Fibroblast of skin of back (primary cell): ENCODE results near the gene LCE3B. TPM values are rescaled to one million over a fixed set of nuclear protein-coding genes. Genes with fewer than 3 reads are reported as not detected.
A peak's percentile ranks its signal among the peaks of the same experiment; 100 is the strongest.
"Not testable (repeated sequence)": the region's sequence is repeated elsewhere in the genome, so short reads cannot be mapped to it uniquely, and the experiment has no call there.

Experiments used
- DNase-seq: peaks from one replicate; pipeline ENCODE4 v3.0.0-alpha.2; 2013
- polyA plus RNA-seq, 2 experiments: library from polyadenylated mRNA; unstranded; fragments of 120-200 nt; gene quantifications; one replicate each; pipeline ENCODE4 v1.2.1, GENCODE V29; 2013; ENCODE audit not compliant: insufficient read length in 2 of 2

Gene LCE3B, protein sequence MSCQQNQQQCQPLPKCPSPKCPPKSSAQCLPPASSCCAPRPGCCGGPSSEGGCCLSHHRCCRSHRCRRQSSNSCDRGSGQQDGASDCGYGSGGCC
- polyA plus RNA-seq (2013, experiment 1 of 2; ENCODE audit: insufficient read length): not detected
- not detected for polyA plus RNA-seq (2013, experiment 2 of 2; ENCODE audit: insufficient read length)

DNA sequence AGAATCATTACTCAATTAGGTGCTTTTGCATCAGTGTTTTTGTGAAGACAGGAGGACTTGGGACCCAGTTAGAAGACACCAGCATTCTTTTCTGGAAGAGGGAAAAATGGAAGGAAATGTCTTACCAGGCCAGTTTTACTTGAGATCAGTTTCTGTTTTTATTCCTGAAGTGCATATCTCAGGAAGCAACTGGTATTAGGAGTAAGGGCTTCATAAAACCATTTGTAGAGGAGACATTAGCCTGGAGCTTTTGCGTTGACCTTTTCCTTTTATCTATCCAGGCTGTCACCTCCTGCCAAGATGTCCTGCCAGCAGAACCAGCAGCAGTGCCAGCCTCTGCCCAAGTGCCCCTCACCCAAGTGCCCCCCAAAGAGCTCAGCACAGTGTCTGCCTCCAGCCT lies at the start of gene LCE3B:
Gene LCE3B (plus strand): TSS at position 301 of the 400 bp plus-strand sequence. CDS start 0 bp downstream, at position 301.
- DNase-seq: no peak

GRCh38 chr1:152565115-152565514 lies 48.5 kb upstream of the LCE3B start:
- no peak for DNase-seq

- DNase-seq: no peak
These were observed 47.9 kb upstream of the LCE3B start for GRCh38 chr1:152565535-152566215.

GRCh38 chr1:152566681-152567080 lies 46.9 kb upstream of the LCE3B start, which contains the start of gene LCE3E:
Gene LCE3E (minus strand): TSS chr1:152566780. CDS start chr1:152566208, 572 bp downstream.
- DNase-seq: no peak

GRCh38 chr1:152577168-152577567 lies 36.4 kb upstream of the LCE3B start:
- no peak for DNase-seq

DNA sequence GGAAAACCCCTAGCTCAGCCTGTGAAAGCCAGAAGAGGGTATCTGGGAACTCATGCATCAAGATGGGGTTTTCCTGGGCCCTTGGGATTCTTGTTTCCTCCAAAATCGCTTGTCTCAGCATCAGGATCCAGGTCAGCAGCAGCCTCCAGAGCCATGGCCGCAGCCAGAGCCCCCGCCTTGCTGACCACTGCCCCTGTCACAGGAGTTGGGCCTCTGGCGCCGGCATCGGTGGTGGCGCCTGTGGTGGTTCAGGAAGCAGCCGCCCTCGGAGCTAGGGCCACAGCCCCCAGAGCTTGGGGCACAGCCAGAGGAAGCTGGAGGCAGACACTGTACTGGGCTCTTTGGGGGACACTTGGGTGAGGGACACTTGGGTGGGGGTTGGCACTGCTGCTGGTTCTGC lies 34.1 kb upstream of the LCE3B start:
- DNase-seq: not testable (repeated sequence)

- DNase-seq: no peak
These were observed 33.2 kb upstream of the LCE3B start, which contains the start of gene LCE3D for GRCh38 chr1:152580433-152580832. Gene LCE3D (minus strand): TSS chr1:152580516. CDS start chr1:152579936, 580 bp downstream.

DNA sequence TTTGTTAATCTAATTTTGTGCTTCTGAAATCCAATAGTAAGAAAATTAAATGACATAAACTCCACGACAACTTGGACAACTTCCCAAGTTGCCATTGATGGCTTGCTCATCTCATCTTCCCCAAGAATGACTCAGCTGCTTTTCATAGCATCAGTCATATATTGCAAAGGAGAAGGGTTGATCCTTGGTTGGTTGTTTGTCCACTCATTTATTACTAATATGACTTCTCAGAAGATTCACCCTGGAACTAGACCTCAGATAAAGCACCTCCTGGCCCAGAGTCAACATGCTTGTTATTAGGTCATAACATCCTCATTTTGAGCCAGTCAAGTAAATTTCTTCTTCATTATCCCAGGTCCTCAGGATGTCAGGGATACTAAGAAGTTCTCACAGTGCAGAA lies 31.0 kb upstream of the LCE3B start:
- no peak for DNase-seq

DNA sequence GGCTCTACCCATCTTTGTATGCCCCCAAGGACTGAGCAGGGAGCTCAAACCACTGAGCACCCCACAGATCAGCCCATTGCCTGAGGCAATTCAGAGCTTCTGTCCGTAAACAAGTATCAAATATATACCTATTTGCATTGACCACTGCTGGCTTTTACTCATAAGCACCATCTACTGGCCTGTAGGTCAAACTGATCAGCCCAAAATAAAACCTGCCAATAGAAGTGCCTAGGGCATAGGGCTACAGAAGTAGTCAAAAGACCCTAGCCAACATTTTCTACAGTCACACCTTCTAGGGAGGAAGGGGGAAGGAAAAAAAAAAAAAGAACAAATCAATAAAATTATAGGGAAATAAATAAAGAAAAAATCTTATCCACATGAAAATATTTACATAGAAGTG lies 28.0 kb upstream of the LCE3B start:
- no peak for DNase-seq

DNA sequence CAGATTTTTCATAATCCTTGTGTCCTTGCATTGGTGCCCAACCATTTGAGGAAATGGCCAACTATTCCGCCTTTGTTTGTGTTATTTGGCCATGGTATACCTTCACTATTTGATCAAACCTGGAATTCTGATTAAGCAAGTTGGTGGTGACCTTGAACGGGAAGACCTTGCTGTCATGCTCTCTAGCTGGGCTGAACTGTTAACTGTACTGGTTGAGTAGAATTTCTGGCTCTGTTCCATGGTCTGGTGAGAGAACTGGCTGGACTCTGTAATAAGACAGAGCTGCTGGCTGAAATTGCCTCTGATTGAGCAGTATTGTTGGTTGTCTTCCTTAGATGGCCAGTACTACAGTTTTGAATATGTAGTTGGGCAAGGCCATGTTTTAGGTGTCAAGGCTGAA lies 16.6 kb upstream of the LCE3B start:
- DNase-seq: no peak

- no peak for DNase-seq
These were observed 13.7 kb upstream of the LCE3B start, which contains the start of gene LCE3C for GRCh38 chr1:152599934-152600333. Gene LCE3C (plus strand): TSS chr1:152600234. CDS start chr1:152600732, 498 bp downstream.

GRCh38 chr1:152621993-152622392 lies 8.4 kb downstream of the LCE3B start:
- no peak for DNase-seq

GRCh38 chr1:152622803-152623202 lies 9.2 kb downstream of the LCE3B start, which contains the start of gene LCE3A:
Gene LCE3A (minus strand): TSS chr1:152623103. CDS start chr1:152623103, 0 bp downstream.
- no peak for DNase-seq

DNA sequence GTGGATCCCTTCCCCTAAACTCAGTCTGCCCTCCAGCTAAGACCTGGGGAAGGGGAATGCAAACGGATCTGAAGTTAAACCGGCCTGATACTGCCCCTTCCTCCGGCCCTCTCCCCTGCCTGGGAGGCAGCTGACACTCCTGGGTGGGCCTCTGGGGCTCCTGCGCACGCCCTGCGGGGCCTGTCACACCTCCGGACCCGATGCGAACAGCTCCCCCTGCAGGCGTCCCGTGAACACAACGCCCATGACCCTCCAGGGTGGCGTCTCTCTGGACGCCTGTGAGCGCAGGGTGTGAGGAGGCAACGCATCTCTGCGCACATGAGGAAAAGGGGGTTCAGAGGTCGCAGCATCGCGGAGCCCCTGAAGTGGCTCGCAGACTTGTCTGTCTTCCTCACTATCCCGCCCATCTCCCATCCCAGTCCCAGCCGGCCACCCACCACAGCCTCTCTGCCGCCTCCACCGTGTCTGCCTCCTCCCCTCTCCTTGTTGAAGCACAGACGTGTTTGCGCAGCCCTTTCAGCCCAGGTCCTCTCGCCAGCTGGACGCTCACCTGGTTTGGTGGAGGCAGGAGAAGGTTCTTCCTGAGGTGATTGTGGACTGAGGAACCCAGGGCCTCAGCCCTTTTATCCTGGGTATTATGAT lies 9.7 kb downstream of the LCE3B start:
- DNase-seq: no peak

DNA sequence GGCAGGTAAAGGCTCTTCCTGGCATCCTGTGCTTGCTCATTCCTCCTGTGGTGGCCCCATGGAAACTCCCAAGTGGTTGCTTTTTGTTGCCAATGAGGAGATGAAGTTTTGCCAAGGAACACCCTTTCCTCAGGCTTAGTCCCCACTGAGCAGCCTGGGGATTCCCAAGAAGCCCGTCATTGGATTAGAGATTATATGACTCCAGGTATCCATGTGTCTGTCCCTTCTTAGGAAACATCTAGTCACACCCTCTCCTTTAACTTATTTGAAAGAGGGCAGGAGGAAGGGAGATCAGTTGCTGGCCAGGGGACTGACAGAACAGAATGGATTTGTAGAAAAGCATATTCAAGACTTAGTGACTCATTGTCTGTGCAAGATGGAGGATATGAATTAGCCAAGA lies 13.1 kb downstream of the LCE3B start:
- no peak for DNase-seq

- DNase-seq: no peak
These were observed 17.0 kb downstream of the LCE3B start for GRCh38 chr1:152630596-152630995.

- DNase-seq: no peak
These were observed 26.7 kb downstream of the LCE3B start for GRCh38 chr1:152640351-152640750.

DNA sequence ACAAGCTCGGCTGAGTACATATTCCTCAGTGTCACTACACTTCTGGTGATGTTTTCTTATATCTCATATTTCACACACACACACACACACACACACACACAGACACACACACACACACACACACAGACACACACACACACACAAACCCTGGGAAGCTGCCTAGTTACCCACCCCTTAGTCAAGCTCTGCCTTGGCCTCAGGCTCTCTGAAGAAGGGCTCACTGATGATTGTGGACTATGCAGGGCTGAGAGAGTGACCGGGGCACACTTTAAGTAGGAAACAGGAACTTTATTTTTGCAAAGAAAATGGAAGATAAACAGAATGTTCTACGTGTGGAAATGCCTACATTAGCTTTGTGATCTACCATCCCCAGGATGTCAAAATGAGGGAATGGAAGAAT lies 30.3 kb downstream of the LCE3B start:
- DNase-seq: no peak

DNA sequence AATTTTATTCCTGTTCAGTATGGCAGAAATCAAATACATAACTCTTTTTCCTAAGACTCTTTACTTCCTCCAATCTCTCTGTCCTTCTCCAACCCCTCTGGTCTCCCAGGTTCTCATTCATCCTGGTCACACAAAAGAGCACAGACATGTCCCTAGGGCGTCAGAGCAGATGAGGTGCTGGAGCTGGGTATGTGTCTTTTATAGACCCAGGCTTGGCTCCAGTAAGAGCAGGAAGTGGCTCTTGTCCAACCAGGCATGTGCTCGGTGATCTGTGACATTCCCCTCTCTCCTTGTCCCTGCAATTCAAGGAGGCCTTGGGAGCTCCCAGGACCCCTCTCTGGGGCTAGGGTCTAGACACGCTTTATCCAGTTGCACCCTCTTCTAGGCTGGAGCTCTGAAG lies 31.5 kb downstream of the LCE3B start:
- DNase-seq: no peak

DNA sequence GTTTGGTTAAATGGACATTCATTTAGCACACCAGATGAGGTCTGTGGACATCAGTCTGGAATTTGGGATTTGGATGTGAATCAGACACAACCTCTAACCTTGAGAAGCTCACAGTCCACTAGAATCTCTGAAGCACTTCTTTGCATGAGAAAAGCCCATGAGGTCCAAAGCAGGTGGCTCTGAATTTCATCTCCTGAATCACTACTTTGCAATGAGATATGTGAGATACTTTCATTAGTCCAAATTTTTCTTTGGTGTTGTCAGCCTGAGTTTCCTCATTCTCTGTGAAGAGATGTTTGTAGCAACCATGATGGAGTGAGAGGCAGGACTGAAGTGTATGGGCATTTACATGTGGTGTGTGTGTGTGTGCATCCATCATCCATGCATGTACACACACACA lies 33.0 kb downstream of the LCE3B start:
- no peak for DNase-seq

GRCh38 chr1:152654110-152654509 lies 40.5 kb downstream of the LCE3B start:
- peak; percentile 48 for DNase-seq

- no peak for DNase-seq
These were observed 42.8 kb downstream of the LCE3B start for GRCh38 chr1:152656459-152656858.

DNA sequence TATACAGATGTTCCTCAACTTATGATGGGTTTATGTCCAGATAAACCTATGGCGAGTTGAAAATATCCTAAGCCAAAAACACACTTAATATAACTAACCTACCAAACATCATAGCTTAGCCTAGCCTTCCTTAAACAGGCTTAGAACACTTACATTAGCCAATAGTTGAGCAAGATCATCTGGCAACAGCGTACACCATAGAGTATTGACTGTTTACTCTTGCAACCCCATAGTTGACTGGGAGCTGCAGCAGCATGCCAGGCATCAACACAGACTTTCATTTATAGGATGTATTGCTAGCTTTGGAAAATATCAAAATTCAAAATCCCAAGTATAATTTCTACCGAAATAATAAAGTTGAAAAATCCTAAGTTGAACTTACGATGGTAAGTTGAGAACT lies 44.1 kb downstream of the LCE3B start:
- DNase-seq: no peak

- no peak for DNase-seq
These were observed 45.0 kb downstream of the LCE3B start for GRCh38 chr1:152658649-152659048.
